Mammary epithelial cell (primary cell): ENCODE measurements around the gene IL18R1.

Experiments used
- EZH2 ChIP-seq: IDR thresholded peaks from 2 replicates; pipeline ENCODE4 v1.6.1; 2012; ENCODE audit warnings: low read length, inconsistent platforms, borderline replicate concordance
- TF ChIP-seq, protein P1 (sequence below), 2 donors: IDR thresholded peaks in 1 of 2; conservative IDR thresholded peaks in 1 of 2; 2 replicates each; pipeline ENCODE4 v1.5.1; 2011 to 2012; ENCODE audit warnings: inconsistent platforms in 2 of 2, low read length in 2 of 2, mild to moderate bottlenecking in 2 of 2, control low read depth in 1 of 2, low read depth in 1 of 2; ENCODE audit not compliant: insufficient read depth in 1 of 2; ENCODE audit errors: extremely low read depth in 1 of 2

GRCh38 chr2:102401865-102402264, 46.3 kb downstream of the IL18R1 start:
- TF ChIP-seq, protein P1, sequence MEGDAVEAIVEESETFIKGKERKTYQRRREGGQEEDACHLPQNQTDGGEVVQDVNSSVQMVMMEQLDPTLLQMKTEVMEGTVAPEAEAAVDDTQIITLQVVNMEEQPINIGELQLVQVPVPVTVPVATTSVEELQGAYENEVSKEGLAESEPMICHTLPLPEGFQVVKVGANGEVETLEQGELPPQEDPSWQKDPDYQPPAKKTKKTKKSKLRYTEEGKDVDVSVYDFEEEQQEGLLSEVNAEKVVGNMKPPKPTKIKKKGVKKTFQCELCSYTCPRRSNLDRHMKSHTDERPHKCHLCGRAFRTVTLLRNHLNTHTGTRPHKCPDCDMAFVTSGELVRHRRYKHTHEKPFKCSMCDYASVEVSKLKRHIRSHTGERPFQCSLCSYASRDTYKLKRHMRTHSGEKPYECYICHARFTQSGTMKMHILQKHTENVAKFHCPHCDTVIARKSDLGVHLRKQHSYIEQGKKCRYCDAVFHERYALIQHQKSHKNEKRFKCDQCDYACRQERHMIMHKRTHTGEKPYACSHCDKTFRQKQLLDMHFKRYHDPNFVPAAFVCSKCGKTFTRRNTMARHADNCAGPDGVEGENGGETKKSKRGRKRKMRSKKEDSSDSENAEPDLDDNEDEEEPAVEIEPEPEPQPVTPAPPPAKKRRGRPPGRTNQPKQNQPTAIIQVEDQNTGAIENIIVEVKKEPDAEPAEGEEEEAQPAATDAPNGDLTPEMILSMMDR (conservative IDR thresholded peaks at IDR 0.05 in 1 of 2, IDR thresholded peaks at IDR 0.05 in 1 of 2; ENCODE audit: extremely low read depth in 1 of 2, insufficient read depth in 1 of 2, low read depth in 1 of 2, low read length in 2 of 2): no peak
- no peak for TF ChIP-seq EZH2
